Measurements from ENCODE around the gene AKAP7. TPM values are rescaled to one million over a fixed set of nuclear protein-coding genes. Genes with fewer than 3 reads are reported as not detected.
"Not testable (repeated sequence)": the region's sequence is repeated elsewhere in the genome, so short reads cannot be mapped to it uniquely, and the experiment has no call there.

The AKAP7 gene
- total RNA-seq, 2 experiments from 2014 or later = 7.8 to 8.8 TPM

DNA sequence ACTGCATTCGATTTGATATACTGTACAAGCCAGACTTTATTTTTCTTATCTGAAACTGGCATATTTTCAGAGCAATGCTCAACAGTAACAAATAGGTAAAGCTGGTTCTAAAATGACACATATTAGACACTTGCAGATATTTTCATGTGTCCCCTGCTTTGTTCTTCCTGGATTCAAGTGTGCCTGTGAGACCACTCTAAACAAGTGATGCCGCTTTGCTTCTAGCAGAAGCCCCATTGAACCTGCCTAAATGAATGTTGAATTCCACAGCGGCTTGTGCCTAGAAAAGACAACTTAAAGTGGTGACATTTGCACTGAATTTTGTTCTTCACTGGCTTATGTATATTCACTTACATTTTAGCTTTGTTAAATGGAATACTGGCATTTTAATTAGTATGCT, 115.7 kb downstream of the AKAP7 start:
- Mint-ChIP-seq H3K4me1 (peaks cover 23% of the 10 kb centered on the region), H3K9me3 (no peaks in the 10 kb centered on the region), H3K36me3 (ENCODE audit: low read depth) (no peaks in the 10 kb centered on the region), H3K4me3 (no peak overlapping the region), H3K27ac (peak overlapping the region; percentile 17), H3K27me3 (no peaks in the 10 kb centered on the region)
- ChIA-PET POLR2A (no interaction called here), CTCF (no interaction called here)
- DNase-seq = no peak

DNA sequence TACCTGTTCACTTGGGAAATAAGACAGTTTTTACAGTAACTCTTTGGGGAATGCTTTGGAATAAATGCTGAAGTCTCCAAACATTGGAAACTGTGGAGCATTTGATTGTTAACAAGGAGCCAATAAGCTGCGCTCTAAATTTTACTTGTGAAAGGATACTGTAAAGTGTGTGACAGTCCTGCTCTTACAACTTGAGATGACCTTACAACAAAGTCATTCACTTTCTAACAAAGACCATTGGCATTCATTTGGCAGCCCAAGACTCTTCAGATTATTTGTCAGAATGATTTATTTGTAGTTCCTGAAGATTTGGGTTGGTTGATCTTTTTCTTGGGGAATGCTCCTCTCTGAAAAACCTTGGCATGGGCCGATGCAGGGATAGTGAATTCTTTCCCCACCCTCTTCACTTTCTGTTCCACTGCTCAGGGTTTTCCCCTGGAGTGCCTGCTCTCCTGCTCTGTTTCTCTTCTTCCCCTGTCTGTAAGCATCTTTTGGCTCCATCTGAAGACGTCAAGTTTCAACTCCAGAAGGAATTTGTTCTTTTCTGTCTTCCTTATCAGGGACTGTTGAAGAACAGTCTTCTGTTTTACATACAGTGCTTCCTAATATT, 116.4 kb downstream of the AKAP7 start:
- Mint-ChIP-seq H3K27ac (no peak overlapping the region), H3K4me1 (peaks cover 24% of the 10 kb centered on the region), H3K36me3 (ENCODE audit: low read depth) (no peaks in the 10 kb centered on the region), H3K9me3 (no peaks in the 10 kb centered on the region), H3K4me3 (no peak overlapping the region), H3K27me3 (no peaks in the 10 kb centered on the region)
- ChIA-PET POLR2A (no interaction called here), CTCF (interaction anchor here (1.8 kb wide), 1 partner anchor 16 kb away, joined by 3 read pairs; no protein-coding TSS in a partner anchor)
- DNase-seq = no peak

DNA sequence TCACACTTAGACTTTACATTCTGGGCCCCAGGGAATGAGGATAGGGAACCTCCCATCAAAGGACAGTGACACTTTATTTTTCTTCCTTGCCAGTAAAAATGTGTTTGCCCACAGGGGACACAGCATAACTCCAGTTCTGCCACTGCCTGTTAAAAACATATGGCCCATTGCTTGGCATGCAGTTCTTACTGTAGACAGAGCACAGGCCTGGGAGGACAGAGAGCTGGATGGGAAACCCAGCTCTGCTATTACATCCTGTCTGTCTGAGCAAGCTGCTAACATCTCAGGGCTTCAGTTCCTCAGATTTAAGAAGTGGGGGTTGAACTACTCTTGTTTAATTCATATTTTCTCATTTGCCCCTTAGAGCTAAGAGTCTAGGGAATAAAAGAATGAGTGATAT, 120.2 kb downstream of the AKAP7 start:
- H3K4me3 Mint-ChIP-seq = no peak overlapping the region
- CTCF ChIA-PET = no interaction called here
- peaks cover 5% of the 10 kb centered on the region for H3K36me3 Mint-ChIP-seq (ENCODE audit: low read depth)
- no peak overlapping the region for H3K27ac Mint-ChIP-seq
- no peaks in the 10 kb centered on the region for H3K27me3 Mint-ChIP-seq
- POLR2A ChIA-PET = no interaction called here
- peaks cover 5% of the 10 kb centered on the region for H3K9me3 Mint-ChIP-seq
- no peak for DNase-seq
- H3K4me1 Mint-ChIP-seq = peaks cover 17% of the 10 kb centered on the region

DNA sequence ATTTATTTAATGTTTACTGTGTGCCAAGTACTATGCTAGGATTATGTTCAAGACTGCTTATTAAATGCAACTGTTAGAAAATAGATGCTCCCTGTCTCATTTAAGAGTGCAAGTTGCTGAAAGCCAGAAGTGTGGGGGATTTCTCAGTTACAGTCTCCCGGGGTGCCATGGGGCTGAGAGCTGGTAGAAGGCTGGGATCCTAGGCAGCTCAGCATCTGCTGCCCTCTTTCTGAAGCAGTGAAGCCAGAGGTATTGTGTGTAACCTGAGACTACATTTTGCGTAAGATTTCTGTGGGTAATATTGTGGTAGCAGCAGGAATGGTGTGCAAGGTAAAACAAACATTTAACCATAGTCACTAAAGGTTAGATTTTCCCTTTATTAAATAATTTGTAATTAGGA, 120.6 kb downstream of the AKAP7 start:
- Mint-ChIP-seq H3K4me3 (no peak overlapping the region), H3K27ac (no peak overlapping the region), H3K4me1 (peaks cover 13% of the 10 kb centered on the region), H3K36me3 (ENCODE audit: low read depth) (peaks cover 8% of the 10 kb centered on the region), H3K9me3 (peaks cover 7% of the 10 kb centered on the region), H3K27me3 (no peaks in the 10 kb centered on the region)
- CTCF ChIA-PET = no interaction called here
- POLR2A ChIA-PET = no interaction called here
- no peak for DNase-seq

DNA sequence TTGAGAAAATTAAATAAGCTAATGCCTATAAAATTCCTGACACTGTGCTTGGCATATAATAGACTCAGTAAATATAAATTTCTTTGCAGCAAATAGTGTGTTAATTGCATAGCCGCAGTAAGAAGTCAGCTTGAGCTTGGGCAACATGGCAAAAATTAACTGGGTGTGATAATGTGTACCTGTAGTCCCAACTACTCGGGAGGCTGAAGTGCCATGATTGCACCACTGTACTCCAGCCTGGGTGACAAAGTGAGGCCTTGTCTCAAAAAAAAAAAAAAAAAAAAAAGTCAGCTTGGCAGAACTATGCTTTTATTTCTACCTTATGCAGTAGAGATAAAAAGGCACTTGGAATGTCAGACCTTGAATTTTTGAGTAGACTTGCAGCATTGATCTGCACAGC, 121.8 kb downstream of the AKAP7 start:
- Mint-ChIP-seq H3K4me3 (no peak overlapping the region), H3K27ac (no peak overlapping the region), H3K4me1 (peaks cover 12% of the 10 kb centered on the region), H3K36me3 (ENCODE audit: low read depth) (peaks cover 11% of the 10 kb centered on the region), H3K27me3 (no peaks in the 10 kb centered on the region), H3K9me3 (peaks cover 12% of the 10 kb centered on the region)
- DNase-seq = no peak
- ChIA-PET POLR2A (no interaction called here), CTCF (no interaction called here)

DNA sequence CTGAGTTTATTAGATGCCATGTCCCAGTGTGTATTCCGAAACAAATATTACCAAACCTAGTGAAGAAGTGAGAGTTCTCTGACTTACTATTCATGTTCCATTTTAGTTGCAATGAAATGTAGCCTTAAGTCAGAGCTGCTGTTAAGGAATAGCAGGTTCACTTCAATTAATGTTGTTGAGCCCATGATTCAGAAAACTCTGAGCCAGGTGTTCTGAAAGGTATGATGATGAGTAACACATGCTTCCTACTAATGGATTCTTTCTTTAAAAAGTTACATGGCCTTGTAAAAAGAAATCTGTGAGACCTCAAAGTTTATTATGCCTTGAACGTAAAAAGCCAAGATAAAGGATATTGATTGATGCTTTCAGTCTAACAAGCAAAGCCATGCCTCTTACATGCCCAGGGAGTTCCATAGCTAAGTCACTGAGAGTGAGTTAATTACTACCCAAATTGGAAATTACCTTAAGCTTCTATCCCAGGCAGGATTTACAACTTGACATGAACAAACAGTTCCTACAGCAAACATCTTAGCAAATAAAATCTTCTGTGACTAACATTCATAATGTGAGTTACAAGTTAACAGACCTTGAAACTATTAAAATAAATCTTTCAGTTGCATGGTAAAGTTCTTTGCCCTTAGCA, 122.9 kb downstream of the AKAP7 start:
- Mint-ChIP-seq H3K27ac (no peak overlapping the region), H3K4me3 (no peak overlapping the region), H3K27me3 (no peaks in the 10 kb centered on the region), H3K4me1 (peaks cover 9% of the 10 kb centered on the region), H3K36me3 (ENCODE audit: low read depth) (peaks cover 14% of the 10 kb centered on the region), H3K9me3 (peaks cover 12% of the 10 kb centered on the region)
- POLR2A ChIA-PET = no interaction called here
- CTCF ChIA-PET = interaction anchor here (0.9 to 1.2 kb wide), 2 partner anchors 9 to 26 kb away, joined by 3 read pairs; no protein-coding TSS in a partner anchor
- DNase-seq = no peak

DNA sequence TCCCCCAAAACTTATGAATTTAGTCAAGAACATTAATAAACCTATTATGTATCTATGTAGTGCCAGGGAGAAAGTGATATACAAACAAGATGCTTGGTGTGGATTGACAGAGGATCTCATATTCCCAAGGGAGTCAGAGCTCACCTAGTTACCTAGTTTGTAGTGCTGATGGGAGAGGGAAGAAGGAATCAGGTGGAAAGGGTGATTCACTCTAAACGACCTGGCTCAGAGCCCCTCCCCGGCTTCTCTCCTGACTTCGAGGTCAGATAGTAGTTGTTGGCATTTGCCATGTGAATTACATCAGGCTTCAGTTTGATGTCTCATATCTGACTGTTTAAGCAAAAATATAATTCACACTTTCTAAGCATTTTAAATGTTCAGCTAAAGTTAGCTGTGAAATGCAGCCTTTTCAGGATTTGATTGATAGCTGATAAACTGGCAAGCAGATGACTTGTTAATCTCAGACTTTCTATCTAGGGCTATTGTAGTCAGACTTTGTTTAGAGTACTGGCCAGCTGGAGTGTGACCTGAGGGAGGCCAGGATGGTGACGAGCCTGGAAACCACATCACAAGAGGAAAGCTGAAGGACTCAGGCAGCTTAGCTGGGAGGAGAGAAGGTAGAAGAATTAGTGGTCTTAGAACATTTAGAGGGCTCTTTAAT, 123.7 kb downstream of the AKAP7 start:
- ChIA-PET POLR2A (no interaction called here), CTCF (interaction anchor here (1.2 kb wide), 1 partner anchor 25 kb away, joined by 3 read pairs; no protein-coding TSS in a partner anchor)
- Mint-ChIP-seq H3K9me3 (peaks cover 12% of the 10 kb centered on the region), H3K4me3 (no peak overlapping the region), H3K27ac (no peak overlapping the region), H3K4me1 (peaks cover 9% of the 10 kb centered on the region), H3K36me3 (ENCODE audit: low read depth) (peaks cover 15% of the 10 kb centered on the region), H3K27me3 (no peaks in the 10 kb centered on the region)
- no peak for DNase-seq

DNA sequence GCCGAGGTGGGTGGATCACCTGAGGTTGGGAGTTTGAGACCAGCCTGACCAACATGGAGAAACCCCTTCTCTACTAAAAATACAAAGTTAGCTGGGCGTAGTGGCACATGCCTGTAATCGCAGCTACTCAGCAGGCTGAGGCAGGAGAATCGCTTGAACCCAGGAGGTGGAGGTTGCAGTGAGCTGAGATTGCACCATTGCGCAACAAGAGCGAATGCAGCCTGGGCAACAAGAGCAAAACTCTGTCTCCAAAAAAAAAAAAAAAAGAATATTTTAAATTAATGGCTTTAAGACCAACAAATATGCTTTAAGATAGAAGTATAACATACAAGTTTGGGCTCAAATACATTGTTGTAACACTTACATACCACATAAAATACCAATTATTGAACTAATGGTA, 125.7 kb downstream of the AKAP7 start:
- H3K4me1 Mint-ChIP-seq, CTCF ChIA-PET, H3K4me3 Mint-ChIP-seq, H3K27ac Mint-ChIP-seq, H3K27me3 Mint-ChIP-seq, DNase-seq, POLR2A ChIA-PET: not testable (repeated sequence)
- Mint-ChIP-seq H3K9me3 (peaks cover 15% of the 10 kb centered on the region), H3K36me3 (ENCODE audit: low read depth) (peaks cover 19% of the 10 kb centered on the region)

DNA sequence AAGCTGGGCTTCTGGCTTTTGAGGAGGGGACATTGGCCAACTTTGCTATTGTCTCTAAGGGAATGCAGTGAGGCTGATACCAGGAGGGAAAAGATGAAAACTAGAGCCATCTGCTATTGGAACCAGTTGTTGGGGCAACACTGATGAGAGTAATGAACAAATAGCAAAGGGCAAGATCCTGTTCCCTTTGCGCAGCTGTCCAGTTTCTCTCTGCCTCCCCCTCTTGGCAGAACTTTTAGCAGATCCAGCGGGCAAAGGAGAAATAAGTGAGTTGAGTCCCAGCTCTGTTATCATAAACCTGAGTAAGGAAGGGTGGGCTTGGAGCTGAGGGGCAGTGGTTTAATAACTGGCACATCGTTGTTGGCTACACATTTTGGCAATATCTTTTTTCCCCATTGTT, 126.8 kb downstream of the AKAP7 start:
- Mint-ChIP-seq H3K9me3 (peaks cover 15% of the 10 kb centered on the region), H3K4me1 (no peaks in the 10 kb centered on the region)
- POLR2A ChIA-PET = no interaction called here

DNA sequence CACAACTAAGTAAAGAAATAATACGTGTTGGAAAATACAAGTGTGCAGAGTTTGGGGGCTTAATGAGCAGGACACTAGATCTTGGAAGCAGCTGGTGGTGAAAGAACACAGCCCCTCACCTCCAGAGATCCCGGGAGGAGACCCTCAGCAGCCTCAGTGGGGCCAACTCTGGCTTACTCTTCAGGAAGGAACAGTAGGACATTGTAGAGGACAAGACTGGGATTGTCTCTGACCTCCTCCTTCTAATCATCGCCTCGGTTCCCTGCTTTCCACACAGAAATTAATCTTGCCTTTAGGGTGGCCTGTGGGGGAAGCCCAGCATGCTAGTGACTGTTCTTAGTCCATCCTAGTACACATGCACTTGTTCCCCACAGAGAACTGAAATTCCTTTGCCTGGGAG, 130.7 kb downstream of the AKAP7 start:
- CTCF ChIA-PET = interaction anchor here (2.2 kb wide), 1 partner anchor 17 kb away, joined by 6 read pairs; no protein-coding TSS in a partner anchor

More for the DNA sequence above, 126.8 kb downstream of the AKAP7 start:
- DNase-seq = no peak
- H3K4me3 Mint-ChIP-seq = no peak overlapping the region
- H3K27ac Mint-ChIP-seq = no peak overlapping the region
- H3K27me3 Mint-ChIP-seq = no peaks in the 10 kb centered on the region
- peaks cover 19% of the 10 kb centered on the region for H3K36me3 Mint-ChIP-seq (ENCODE audit: low read depth)
- CTCF ChIA-PET = no interaction called here

DNA sequence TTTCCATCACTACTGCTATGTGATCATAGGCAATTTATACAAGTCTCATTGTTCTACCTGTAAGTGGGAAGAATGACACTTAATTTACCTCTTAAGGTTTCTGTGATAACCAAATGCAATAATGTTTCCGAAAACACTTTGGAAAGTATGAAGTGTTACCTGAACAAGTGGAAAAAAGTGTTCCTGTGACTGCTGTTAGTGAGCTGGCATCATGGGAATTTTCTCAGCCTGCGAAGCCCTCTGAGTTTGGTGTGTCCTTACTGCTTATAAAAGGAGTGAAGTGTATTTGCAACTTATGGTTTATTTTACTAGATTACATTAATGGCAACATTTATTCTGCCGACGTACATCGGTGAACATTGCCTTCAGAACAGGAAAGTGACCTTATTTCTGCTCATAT, 133.0 kb downstream of the AKAP7 start:
- Mint-ChIP-seq H3K36me3 (ENCODE audit: low read depth) (peaks cover 26% of the 10 kb centered on the region), H3K27me3 (no peaks in the 10 kb centered on the region), H3K4me1 (no peaks in the 10 kb centered on the region), H3K27ac (no peak overlapping the region), H3K4me3 (no peak overlapping the region), H3K9me3 (peaks cover 14% of the 10 kb centered on the region)
- DNase-seq = no peak
- ChIA-PET POLR2A (no interaction called here), CTCF (interaction anchor here (1.7 to 1.9 kb wide), 2 partner anchors 13 to 16 kb away, joined by 3 to 5 read pairs; no protein-coding TSS in a partner anchor)

More for the DNA sequence above, 130.7 kb downstream of the AKAP7 start:
- Mint-ChIP-seq H3K36me3 (ENCODE audit: low read depth) (peaks cover 27% of the 10 kb centered on the region), H3K27me3 (no peaks in the 10 kb centered on the region), H3K9me3 (peaks cover 18% of the 10 kb centered on the region), H3K27ac (no peak overlapping the region), H3K4me1 (no peaks in the 10 kb centered on the region), H3K4me3 (no peak overlapping the region)
- POLR2A ChIA-PET = interaction anchor here (0.7 kb wide), 1 partner anchor 16 kb away, joined by 4 read pairs; no protein-coding TSS in a partner anchor
- no peak for DNase-seq

DNA sequence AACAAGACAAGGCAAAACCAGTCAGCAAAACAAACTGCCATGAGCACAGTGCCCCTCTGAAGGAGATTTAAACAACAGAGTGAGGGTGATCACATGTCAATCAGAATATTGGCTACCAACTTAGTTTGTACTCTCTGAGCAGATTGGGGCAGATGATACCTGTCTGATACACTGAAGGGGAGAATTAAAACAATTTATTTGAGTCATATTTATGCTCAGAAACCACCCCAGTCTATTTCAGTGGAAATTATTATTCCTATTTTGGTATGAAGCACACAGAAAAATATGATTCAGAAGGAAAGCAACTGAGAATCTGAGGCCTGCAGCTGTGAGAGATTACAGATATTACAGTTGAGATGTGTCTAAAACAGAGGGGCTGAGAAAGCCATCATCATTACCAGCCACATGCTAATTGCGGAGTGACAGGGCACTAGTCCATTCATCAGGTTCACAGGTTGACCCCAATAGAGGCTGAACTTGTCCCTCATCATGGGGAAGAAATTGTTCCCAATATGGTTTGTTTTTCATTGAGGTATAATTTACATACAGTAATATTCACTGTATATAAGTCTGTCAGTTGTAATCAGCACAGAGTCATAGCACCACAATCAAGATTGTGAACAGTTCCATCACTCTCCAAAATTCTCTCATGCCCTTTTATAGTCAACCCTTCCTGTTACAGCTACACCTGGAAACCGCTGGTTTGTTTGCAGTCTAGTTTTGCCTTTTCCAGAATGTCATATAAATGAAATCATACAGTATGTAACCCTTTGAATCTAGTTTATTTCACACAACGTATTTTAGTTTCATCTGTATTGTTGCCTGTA, 134.5 kb downstream of the AKAP7 start:
- Mint-ChIP-seq H3K27ac (no peak overlapping the region), H3K4me3 (no peak overlapping the region), H3K36me3 (ENCODE audit: low read depth) (peaks cover 27% of the 10 kb centered on the region), H3K27me3 (no peaks in the 10 kb centered on the region), H3K9me3 (peaks cover 13% of the 10 kb centered on the region), H3K4me1 (no peaks in the 10 kb centered on the region)
- DNase-seq = no peak
- POLR2A ChIA-PET = no interaction called here
- CTCF ChIA-PET = no interaction called here

DNA sequence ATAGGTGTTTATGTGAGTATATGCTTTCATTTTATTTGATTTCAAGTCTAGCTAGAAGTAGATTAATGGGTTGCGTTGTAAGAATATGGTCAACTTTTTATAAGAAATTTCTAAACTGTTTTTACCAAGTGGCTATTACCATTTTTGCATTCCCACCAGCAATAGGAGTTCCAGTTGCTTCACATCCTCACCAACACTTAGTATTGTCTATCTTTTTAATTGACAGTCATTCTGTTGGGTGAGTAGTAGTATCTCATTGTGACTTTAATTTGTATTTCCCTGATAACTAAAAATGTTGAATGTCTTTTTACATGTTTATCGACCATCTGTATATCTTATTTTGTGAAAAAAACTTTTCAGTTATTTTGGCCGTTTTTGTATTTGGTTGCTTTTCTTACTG, 135.3 kb downstream of the AKAP7 start:
- H3K27ac Mint-ChIP-seq = no peak overlapping the region
- peaks cover 30% of the 10 kb centered on the region for H3K36me3 Mint-ChIP-seq (ENCODE audit: low read depth)
- no peak overlapping the region for H3K4me3 Mint-ChIP-seq
- ChIA-PET POLR2A (no interaction called here), CTCF (no interaction called here)
- H3K4me1 Mint-ChIP-seq = no peaks in the 10 kb centered on the region
- H3K9me3 Mint-ChIP-seq = peaks cover 12% of the 10 kb centered on the region
- DNase-seq = no peak
- H3K27me3 Mint-ChIP-seq = no peaks in the 10 kb centered on the region
